RWPE2 (cell line): ENCODE data around the gene LRCH1.

Source experiments
- ATAC-seq: fragments of 200-7000 bp; cut with Tn5 transposase; 3 replicates; pipeline ENCODE4 v1.9.1; 2021; ENCODE audit warnings: low read depth
- DNase-seq: peaks from one replicate; pipeline ENCODE4 v3.0.0-alpha.2; 2020; ENCODE audit warnings: low spot score
- H3K27ac ChIP-seq: fragments of 450-650 bp; 2 replicates; pipeline ENCODE4 v1.5.1; 2017; ENCODE audit warnings: mild to moderate bottlenecking; ENCODE audit not compliant: poor library complexity, severe bottlenecking
- H3K27me3 ChIP-seq: fragments of 250-450 bp; sonication (Bioruptor Pico); 2 replicates; pipeline ENCODE4 v1.5.1; 2021; ENCODE audit warnings: mild to moderate bottlenecking, moderate library complexity; ENCODE audit not compliant: insufficient read depth, poor library complexity, severe bottlenecking
- H3K36me3 ChIP-seq: fragments of 250-450 bp; sonication (Bioruptor Pico); 2 replicates; pipeline ENCODE4 v1.5.1; 2020; ENCODE audit warnings: low read depth, mild to moderate bottlenecking, moderate library complexity
- H3K4me1 ChIP-seq: fragments of 250-450 bp; sonication (Bioruptor Pico); 2 replicates; pipeline ENCODE4 v1.5.1; 2021; ENCODE audit warnings: mild to moderate bottlenecking, moderate library complexity; ENCODE audit not compliant: insufficient read depth, poor library complexity, severe bottlenecking
- H3K4me3 ChIP-seq: fragments of 250-450 bp; sonication (Bioruptor Pico); 2 replicates; pipeline ENCODE4 v1.5.1; 2021; ENCODE audit warnings: mild to moderate bottlenecking, moderate library complexity; ENCODE audit not compliant: severe bottlenecking
- H3K9me3 ChIP-seq: fragments of 250-450 bp; sonication (Bioruptor Pico); 2 replicates; pipeline ENCODE4 v1.5.1; 2021; ENCODE audit warnings: mild to moderate bottlenecking, moderate library complexity; ENCODE audit not compliant: severe bottlenecking
- TF ChIP-seq, protein P1 (sequence below): fragments of 450-650 bp; IDR thresholded peaks from one replicate; pipeline ENCODE4 v1.5.1; 2017; ENCODE audit warnings: mild to moderate bottlenecking, moderate library complexity; ENCODE audit not compliant: poor library complexity, severe bottlenecking

LRCH1 gene

DNA sequence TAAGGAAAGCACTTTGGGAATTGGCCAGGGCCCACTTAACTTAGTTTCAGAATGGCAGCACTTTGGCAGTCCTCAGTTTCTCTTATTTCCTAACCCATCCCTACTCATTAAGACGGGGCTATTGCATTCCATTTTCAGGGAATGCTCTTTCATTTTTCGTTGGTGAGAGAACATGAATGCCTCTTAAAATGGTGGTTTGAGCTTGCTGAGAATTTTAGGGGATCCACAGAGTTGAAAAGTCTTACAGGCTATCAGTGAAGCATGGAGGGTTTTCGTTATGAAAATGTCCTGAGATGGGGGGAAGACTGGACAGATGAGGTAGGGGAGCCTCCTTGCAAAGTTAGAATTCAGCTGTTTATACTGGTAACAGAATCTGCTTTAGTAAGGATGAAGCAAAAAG, 71.4 kb downstream of the LRCH1 start:
- ATAC-seq (no peak), DNase-seq (no peak)
- Histone ChIP-seq H3K27ac (no peak overlapping the region), H3K4me1 (peaks cover 3% of the 10 kb centered on the region), H3K27me3 (no peaks in the 10 kb centered on the region), H3K9me3 (no peaks in the 10 kb centered on the region), H3K4me3 (no peak overlapping the region), H3K36me3 (no peaks in the 10 kb centered on the region)
- TF ChIP-seq, protein P1, sequence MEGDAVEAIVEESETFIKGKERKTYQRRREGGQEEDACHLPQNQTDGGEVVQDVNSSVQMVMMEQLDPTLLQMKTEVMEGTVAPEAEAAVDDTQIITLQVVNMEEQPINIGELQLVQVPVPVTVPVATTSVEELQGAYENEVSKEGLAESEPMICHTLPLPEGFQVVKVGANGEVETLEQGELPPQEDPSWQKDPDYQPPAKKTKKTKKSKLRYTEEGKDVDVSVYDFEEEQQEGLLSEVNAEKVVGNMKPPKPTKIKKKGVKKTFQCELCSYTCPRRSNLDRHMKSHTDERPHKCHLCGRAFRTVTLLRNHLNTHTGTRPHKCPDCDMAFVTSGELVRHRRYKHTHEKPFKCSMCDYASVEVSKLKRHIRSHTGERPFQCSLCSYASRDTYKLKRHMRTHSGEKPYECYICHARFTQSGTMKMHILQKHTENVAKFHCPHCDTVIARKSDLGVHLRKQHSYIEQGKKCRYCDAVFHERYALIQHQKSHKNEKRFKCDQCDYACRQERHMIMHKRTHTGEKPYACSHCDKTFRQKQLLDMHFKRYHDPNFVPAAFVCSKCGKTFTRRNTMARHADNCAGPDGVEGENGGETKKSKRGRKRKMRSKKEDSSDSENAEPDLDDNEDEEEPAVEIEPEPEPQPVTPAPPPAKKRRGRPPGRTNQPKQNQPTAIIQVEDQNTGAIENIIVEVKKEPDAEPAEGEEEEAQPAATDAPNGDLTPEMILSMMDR: no peak

DNA sequence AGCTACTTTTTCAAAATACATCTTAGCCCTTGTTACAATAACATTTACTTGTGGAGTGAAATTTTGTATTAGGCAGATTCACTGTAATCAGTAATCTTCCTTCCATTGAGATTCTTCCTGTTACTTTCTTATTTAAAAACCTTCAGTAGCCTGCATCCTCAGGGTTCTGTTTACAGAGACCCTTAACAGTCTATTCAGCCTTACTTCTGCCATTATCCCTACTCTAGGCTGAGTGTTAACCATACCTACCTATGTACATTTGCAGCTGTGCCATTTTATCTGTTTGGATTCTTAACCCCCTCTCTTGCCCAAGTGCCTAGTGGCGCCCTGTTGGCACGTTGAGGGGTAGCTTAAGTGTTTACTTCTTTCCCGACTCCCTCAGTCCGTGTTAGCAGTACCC, 71.9 kb downstream of the LRCH1 start:
- Histone ChIP-seq H3K27me3 (no peaks in the 10 kb centered on the region), H3K27ac (no peak overlapping the region), H3K36me3 (no peaks in the 10 kb centered on the region), H3K4me1 (peaks cover 3% of the 10 kb centered on the region), H3K9me3 (no peaks in the 10 kb centered on the region), H3K4me3 (no peak overlapping the region)
- DNase-seq (no peak), ATAC-seq (no peak)
- TF ChIP-seq, protein P1: no peak

- ATAC-seq: no peak
- no peaks in the 10 kb centered on the region for H3K27me3 ChIP-seq
- TF ChIP-seq, protein P1: no peak
Measured at GRCh38 chr13:46627462-46627861, 74.5 kb downstream of the LRCH1 start.

DNA sequence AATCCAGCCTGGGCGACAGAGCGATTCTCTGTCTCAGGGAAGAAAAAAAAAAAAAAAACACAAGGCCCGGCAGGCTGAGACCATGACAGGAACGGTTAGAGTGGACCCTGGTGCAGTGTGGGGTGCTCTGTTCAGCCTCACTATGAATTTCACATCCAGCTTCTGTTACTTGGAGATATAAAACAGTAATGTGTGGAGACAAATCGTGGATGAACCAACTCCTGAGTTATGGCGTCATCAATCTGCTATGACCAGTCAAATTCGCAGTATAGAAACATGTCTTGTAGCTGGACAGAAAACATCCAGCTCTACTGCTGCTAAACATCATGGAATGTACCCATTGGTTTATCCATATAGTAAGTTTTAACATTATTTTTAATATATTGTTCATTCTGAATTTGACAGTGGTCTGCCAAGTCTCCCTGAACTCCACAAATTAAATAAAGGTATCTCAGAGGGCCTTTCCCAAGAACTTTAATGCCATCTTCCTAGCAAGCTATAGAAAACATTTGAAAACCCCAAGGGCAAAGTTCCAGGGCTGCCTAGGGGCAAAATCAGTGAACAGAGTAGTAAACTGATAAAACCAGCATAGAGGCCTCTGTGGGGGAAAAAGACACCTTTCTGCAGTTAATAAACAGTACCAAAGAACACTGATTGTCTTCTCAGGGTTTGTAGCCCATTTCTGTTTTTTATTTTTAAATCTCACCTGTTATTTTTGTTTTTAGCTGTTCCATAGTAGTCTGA, 75.8 kb downstream of the LRCH1 start:
- no peak for ATAC-seq
- H3K27ac ChIP-seq: no peak overlapping the region
- DNase-seq: no peak

More at GRCh38 chr13:46627462-46627861, 74.5 kb downstream of the LRCH1 start:
- no peaks in the 10 kb centered on the region for H3K36me3 ChIP-seq
- no peaks in the 10 kb centered on the region for H3K9me3 ChIP-seq
- no peak for DNase-seq
- H3K27ac ChIP-seq: no peak overlapping the region
- H3K4me3 ChIP-seq: no peak overlapping the region
- H3K4me1 ChIP-seq: peaks cover 7% of the 10 kb centered on the region

More for the DNA sequence above, 75.8 kb downstream of the LRCH1 start:
- peaks cover 14% of the 10 kb centered on the region for H3K4me1 ChIP-seq
- H3K4me3 ChIP-seq: no peak overlapping the region
- no peaks in the 10 kb centered on the region for H3K36me3 ChIP-seq
- TF ChIP-seq, protein P1: no peak
- no peaks in the 10 kb centered on the region for H3K9me3 ChIP-seq
- no peaks in the 10 kb centered on the region for H3K27me3 ChIP-seq
